Esophagus squamous epithelium (tissue), 4 donors: Measurements from ENCODE around the gene TBCD.

Experiments
- CTCF ChIP-seq, 6 experiments: fragments of 450-650 bp in 4 of 6; fragments of 200-600 bp in 2 of 6; sonication (generic) in 2 of 6; IDR thresholded peaks; one replicate each; pipeline ENCODE4 v1.5.1; 2016 to 2019; ENCODE audit warnings: antibody characterized with exemption in 6 of 6, mild to moderate bottlenecking in 4 of 6, moderate library complexity in 4 of 6
- POLR2A ChIP-seq, 4 donors: fragments of 450-650 bp; IDR thresholded peaks; one replicate each; pipeline ENCODE4 v1.6.1; 2017; ENCODE audit warnings: antibody characterized with exemption in 4 of 4, mild to moderate bottlenecking in 4 of 4, moderate library complexity in 3 of 4

GRCh38 chr17:82736511-82737185, 15.2 kb upstream of the TBCD start:
- TF ChIP-seq CTCF (IDR thresholded peaks at IDR 0.05) (no peak), POLR2A (IDR thresholded peaks at IDR 0.05) (no peak)
